CD4-positive, alpha-beta T cell treated with Interleukin-4 for 4 hours (primary cell): Measurements from ENCODE around the gene UPF2.
"Not testable (repeated sequence)": the region's sequence is repeated elsewhere in the genome, so short reads cannot be mapped to it uniquely, and the experiment has no call there.

Experiments used
- DNase-seq: peaks from one replicate; pipeline ENCODE4 v3.0.0-alpha.2; 2020

UPF2 gene

DNA sequence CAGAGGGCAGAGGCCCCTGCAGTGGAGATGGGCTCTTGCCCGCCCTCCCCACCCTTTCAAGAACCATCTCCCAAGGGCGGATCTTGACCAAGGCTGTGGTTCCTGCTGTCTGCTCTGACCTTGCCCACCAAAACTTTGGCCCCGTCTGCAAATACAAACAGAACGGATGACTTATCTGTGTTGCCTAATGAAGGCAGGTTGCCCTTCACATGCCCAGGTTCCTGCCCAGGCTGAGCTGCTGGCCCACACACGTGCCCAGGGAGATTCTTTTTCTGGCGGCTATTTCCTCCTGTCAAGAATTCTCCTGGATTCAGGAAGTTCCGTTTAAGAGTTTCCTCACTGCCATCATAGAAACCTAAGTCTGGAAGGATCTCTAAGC lies 141.2 kb downstream of the UPF2 start:
- DNase-seq, result no peak

DNA sequence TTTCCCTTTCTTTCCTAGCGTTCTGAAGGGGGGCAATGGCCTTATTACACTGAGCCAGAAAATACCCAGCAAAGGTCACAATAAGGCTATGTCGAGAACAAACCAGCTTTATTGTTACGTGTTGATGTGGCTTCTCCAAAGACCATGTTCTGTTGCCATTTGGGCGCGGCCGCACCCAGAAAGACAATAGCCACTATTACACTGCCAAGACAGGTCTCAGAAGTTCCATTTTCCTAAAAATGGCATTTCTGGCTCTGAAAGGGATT lies 141.6 kb downstream of the UPF2 start:
- DNase-seq, result no peak

DNA sequence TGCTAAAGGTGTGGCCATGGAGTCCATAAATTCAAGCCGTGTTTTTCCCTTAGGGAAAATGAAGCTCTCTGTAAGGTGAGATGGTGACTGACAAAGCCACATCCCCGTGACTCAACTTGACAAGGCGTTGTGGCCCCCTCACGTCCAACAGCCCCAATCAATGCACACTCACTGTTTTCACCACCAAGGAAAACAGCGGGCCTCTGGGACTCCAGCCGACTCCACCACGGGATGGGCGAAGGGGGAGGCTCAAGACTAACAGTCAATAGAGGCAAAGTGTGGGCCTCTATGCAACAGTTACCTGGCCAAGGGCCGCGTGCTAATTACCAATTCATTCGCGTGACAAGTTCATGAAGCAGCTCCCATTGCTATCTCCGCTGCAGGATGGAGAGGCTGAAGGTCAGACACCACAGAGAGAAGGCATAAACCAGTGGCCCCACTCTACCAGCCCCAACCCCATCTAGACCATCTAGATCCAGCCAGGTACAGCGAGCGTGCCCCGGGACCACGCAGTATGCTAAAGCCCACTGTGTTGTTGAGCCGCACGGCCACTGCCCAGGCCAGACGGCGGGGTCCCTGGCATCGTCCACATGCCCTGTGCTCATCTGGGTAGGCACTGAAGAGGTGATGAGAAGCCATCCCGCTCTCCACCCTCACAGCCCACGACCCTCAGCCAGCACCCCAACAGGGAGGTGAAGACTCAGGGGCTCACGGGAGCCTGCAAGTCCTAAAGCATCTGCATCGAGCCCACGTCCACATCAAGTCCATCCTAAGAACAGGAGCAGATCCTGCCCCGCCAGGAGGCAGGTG lies 143.3 kb downstream of the UPF2 start:
- no peak for DNase-seq

DNA sequence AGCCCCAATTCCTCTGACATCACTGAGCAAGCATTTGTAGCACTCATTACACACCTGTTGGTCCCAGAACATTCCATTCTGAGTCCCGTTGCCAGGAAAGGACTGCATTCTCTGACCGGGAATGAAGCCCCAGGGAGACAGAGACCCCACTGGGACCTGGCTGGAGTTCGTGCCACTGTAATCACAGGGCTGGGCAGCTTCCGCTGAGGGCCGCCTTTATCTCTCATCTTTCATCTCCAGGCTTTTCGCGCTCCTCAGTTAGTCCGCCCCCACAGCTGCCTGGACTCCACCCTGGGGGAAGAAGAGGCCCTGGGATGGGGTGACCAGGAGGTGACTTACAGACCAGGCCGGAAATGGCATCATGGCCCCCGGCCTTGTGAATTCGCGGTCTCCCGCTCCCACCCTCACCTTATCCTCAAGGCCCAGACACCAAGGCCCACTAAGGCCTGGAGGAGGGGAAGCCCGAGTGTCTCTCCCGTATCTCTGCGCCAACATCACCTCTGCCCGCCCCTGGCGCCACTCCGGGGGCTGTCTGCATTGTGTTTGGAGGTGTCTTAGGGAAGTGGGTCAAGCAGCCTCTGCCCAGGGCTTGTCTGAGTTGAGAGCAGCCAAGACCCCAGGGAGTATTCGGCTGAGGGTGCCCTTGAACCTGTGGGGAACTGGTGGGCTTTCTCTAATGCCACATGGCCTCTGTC lies 144.1 kb downstream of the UPF2 start:
- DNase-seq, result no peak

DNA sequence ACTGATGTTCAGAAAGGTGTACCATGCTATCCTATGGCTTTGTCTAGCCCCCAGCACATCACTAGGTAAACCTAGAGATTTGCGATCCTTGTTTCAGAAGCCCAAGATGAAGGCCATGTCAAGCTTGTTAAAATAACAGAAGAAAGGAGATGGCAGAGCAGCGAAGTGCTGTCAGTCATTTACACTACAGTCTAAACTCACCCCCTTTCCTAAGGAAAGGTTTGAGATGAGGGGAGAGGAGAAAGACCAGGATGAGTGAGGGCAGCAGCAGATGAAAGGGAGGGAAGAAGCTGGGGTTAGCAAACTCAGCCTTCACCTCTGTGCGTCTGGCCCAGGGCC lies 144.6 kb downstream of the UPF2 start:
- DNase-seq, result no peak

DNA sequence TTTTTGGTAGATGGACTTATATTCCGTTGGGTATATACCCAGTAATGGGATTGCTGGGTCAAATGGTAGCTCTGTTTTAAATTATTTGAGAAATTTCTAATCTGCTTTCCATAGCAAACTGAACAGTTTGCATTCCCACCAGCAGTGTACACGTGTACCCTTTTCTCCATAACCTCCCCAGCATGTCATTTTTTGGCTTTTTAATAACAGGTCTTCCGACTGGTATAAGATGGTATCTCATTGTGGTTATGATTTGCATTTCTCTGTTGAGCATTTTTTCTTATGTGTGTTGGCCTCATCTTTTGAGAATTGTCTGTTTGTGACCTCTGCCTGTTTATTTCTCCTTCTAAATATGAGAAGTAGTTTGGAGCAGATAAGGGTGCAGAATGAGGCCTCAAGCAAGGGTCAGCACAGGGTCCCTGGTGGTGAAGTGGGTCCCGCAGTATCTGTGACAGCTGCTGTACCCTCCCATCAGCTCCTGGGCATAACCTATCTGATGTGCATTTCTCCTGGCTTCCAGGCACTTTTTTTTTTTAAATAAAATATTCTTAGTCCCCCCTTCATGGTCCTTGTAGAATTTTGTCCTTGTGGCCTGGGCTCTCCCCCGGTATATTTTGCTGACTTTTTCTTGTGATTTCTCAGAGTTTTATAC lies 145.9 kb downstream of the UPF2 start:
- no peak for DNase-seq

DNA sequence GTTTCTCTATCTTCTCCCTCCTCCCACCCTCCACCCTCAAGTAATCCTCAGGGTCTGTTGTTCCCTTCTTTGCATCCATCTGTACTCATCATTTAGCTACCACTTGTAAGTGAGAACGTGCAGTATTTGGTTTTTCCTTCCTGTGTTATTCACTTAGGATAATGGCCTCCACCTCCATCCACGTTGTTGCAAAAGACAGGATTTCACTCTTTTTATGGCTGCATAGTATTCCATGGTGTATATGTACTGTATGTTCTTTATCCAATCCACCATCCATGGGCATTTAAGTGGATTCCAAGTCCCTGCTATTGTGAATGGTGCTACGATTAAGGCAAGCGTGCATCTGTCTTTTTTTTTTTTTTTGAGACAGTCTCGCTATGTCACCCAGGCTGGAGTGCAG lies 147.0 kb downstream of the UPF2 start:
- DNase-seq, result no peak

DNA sequence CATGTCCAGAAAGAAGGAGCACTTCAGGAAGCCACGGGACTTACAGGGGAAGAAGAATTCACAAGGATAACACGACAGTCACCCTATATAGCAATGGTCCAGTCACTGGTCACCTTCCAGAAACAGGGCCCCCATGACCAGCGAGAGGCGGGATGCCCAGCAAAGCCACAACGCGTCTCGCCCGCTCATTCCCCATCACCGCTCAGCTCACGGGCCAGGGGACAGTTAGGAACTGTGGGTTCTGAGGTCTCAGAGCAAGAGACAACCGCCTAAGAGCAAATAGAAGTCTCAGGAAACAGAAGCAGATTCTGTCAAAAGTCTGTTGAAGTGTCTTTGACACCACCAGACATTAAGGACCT lies 147.5 kb downstream of the UPF2 start:
- no peak for DNase-seq

DNA sequence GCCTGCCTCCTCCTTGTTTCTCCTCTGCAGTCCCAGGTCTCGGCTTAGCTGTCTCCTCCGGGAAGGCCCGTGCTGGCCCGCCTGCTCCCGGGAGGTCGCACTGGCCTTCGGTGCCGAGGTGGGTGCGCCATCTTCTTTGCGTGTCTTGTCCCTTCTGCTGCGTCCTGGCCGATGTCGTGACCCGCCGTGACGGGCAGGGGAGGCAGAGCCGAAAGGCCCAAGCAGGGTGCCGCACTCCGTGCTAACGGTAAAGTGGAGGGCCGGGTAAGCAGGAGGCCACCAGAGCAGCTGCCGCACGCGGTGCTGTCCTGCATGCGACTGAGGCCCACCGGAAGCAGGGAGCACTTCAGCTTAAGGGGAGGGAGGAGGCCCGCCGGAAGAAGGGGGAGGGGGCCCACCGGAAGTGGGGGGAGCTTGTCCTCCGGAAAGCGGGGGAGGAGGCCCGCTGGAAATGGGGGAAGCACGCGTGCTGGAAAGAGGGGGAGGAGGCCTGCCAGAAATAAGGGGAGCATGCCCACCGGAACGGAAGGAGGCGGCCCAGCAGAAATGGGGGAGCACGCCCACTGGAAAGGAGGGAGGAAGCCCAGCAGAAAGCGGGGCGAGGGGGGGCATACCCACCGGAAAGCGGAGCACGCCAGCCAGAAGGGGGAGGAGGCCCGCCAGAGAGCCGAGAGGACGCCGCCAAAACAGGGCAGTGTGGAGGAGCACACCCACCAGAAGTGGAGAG lies 148.1 kb downstream of the UPF2 start:
- DNase-seq, result no peak

DNA sequence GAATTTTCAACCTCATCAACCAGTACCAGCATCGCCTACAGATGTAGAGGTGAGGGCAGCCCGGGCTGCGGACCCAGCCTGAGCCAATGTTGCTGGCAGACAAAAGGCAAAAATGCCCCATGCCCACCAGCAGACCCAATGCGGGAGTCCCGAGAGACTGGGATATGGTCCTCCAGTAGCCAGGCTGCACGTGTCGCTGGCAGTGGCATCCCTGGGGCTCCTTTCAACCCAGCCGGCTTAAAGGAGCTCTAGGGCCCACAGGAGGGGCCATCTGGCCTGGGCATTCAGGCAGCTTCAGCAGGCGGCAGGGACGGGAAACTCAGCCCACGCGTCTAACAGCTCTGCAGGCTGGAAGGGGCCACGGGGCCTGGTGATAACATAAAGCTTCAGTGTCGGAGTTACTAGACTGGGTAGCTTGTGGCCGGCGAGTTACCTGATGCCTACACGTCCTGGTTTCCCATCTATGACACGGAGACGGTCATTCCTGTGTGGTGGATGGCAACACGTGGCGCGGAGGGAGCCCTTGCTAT lies 148.8 kb downstream of the UPF2 start:
- no peak for DNase-seq

DNA sequence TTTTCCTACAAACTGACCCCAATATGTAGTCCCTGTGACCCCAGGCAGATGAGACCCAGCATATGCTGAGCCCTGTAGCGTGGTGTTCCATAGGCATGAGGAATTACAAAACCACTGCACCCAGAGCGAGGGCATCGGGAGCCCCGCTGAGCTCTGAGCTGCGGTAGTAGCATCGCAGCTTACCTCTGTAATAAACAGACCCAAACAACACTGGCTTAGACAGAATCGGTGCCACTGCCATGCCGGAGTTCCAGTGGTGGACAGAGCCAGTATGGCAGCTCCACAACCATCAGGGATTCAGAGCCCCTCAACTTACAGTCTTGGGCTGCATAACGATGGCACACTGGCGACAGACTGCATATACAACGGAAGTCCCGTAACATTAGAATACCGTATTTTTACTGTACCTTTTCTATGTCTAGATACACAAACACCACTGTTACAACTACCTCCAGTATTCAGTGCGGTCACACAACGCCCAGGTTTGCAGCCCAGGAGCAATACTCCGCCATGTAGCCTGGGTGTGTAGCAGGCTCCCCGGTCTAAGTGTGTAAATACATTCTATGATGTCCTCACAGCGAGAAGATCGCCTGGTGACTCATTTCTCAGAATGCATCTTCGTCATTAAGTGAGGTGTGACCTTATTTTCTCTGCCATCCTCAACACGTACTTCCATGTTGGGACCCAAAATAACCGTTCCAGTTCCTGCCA lies 150.7 kb downstream of the UPF2 start:
- no peak for DNase-seq

DNA sequence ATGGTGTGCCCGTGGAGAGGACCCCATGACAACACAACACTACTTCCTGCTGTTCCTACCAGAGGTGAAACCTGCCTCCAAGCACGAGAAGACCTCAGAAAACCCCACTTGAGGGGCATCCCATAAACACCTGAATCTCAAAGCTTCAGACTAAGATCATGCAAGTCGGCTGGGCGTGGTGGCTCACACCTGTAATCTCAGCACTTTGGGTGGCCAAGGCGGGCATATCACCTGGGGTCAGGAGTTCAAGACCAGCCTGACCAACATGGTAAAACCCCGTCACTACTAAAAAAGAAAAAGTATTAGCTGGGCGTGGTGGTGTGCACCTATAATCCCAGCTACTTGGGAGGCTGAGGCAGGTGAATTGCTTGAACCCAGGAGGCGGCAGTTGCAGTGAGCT lies 153.3 kb downstream of the UPF2 start:
- not testable (repeated sequence) for DNase-seq

DNA sequence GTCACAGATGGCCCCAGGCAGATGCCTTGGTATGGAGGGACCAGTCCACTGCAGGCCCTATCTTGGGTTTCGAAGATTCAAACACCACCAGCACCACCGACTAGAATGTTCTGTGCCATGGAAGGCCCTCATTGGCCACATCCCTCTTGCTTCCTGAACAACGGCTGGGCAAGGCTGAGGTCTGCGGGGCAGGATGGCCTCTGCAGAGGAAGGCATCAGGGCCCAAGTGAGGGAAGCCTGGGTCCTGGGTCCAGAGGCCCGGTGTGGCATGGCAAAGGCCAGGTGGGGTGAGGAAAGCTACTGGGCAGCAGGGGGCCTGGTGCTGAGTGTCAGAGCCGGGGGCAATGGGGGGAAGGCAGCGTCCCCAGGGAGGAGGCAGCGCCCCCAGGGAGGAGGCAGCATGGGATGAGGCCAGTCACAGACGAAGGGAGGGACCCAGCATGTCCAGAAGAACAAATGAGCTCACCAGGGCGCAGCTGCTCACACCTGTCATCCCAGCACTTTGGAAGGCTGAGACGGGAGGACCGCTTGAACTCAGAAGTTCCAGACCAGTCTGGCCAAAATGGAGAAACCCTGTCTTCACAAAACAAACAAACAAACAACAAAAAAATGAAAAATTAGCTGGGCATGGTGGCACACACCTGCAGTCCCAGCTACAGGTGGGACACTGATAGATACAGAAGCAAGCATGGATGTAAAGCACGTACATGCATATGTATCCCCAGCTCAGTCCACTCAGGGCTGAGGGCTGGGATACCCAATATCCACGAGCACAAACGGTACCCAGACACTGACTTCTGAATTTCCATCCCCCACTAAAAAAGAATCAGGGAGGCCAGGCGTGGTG lies 155.0 kb downstream of the UPF2 start:
- DNase-seq, result no peak

DNA sequence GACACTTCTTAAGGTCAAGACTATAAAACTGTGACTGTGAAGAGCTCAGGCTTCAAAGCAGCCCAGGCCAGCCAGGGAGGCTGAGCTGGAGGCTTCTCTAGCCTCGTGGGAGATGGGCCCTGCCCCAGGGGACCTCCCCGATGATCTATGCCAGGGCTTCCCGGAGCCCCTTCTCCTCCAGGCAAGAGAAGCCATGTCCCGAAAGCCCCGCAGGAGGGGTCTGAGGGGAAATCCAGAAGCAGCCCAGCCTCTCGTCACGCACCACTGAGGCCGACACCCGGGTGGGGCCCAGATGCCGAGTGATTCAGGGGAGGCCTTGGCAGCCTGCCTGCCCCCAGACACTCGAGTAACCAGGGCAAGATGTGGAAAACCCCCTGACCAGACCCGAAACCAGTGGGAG lies 155.8 kb downstream of the UPF2 start:
- no peak for DNase-seq

DNA sequence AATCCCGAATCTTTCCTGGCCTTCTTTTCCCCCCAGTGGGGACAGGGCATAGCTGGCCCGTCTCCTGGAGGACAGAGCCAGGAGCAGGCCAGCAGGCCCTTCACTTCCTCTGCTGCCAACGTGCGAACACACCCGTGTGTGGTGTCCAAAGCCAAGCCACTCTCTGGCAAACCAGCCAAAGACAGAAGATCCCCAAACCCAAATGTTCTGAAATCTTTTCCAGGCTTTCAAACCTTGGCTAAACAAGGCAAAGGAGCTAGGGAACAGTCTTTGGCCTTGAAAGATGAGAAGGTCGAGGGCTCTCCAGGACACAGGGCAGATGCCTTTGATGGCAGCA lies 156.5 kb downstream of the UPF2 start:
- DNase-seq, result no peak

DNA sequence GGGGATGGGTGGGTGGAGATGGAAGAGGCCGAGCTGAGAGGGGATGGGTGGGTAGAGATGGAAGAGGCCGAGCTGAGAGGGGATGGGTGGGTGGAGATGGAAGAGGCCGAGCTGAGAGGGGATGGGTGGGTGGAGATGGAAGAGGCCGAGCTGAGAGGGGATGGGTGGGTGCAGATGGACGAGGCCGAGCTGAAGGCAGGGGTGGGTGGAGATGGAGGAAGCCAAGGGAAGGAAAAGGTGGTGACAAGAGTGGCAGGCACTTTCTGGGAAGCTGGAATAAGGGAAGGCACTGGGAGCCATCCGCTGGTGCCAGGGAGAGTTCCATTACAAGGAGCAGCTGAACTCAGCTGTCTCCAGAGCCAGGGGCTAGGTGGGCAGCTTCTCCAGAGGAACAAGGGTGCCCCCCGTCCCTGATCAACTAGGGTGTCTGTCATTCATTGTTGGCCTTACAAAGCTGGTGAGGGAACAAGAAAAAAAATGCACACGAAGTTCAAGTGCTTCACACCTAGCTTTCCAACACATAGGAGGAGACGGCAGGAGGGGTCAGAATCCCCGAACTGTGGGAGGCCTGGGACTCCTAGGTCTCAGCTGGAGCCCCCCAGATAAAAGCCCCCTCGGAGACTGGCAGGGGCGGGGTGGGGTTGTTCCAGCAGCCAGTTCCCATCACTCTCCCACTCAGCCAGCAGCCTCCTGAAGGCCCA lies 157.0 kb downstream of the UPF2 start:
- no peak for DNase-seq

DNA sequence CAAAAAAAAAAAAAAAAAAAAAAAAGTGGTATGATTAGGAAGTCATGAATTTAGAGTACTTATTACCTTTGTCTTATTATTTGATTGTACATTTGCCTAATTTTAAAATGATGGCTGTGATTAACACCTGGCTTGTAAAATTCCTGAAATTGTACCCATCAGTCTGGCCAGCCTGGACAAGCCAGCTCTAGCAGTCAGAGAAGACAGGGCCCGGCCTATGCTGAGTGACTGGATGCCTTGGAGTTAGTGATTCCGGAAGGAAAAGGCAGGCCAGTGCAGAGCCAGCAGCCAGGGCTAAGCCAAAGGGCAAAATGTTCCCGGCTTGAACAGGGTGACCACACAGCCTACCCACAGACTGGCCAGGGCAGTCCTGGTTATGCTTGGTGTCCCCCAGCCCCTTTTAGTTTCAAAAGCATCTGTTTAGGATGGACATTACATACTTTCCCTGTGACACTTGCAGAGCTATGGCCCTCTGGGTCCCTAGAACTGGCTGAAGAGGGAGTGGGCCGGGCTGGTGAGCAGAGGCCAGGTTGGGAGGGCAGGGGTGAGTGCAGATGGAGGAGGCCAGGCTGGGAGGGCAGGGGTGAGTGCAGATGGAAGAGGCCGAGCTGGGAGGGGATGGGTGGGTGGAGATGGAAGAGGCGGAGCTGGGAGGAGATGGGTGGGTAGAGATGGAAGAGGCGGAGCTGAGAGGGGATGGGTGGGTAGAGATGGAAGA lies 157.7 kb downstream of the UPF2 start:
- DNase-seq, result no peak

DNA sequence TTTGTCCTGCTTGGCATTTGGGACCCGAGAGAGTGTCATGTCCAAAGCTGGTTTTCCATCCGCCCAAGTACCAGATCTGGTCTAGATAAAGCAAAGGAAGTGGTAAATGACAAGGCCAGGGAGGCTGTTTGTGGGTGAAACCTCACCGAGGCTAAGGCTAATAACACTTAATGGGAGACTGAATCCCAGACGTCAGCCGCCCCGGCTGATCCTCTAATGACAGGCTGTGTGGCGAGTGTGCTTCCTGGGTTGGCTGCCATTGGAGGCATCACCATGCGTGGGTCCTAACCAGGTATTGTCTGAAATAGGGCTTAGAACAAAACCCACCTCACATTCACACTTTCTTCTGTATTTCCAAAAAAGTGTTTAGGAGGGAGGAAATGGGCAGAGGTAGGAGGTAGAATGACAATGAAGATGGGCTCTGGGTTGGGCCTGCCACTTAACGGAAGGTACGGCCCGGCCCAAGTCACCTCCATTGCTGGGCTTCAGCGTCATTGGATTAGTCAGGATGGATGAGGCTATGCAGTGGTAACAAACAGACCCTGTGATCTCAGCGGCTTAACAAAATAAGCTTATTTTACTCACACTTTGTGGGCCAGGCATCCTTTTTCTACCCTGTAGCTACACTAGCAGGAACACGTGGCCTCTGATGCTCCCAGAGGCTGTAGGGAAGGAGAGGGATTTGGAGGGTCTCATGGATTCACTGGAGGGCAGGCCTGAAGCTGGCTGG lies 159.8 kb downstream of the UPF2 start:
- no peak for DNase-seq

DNA sequence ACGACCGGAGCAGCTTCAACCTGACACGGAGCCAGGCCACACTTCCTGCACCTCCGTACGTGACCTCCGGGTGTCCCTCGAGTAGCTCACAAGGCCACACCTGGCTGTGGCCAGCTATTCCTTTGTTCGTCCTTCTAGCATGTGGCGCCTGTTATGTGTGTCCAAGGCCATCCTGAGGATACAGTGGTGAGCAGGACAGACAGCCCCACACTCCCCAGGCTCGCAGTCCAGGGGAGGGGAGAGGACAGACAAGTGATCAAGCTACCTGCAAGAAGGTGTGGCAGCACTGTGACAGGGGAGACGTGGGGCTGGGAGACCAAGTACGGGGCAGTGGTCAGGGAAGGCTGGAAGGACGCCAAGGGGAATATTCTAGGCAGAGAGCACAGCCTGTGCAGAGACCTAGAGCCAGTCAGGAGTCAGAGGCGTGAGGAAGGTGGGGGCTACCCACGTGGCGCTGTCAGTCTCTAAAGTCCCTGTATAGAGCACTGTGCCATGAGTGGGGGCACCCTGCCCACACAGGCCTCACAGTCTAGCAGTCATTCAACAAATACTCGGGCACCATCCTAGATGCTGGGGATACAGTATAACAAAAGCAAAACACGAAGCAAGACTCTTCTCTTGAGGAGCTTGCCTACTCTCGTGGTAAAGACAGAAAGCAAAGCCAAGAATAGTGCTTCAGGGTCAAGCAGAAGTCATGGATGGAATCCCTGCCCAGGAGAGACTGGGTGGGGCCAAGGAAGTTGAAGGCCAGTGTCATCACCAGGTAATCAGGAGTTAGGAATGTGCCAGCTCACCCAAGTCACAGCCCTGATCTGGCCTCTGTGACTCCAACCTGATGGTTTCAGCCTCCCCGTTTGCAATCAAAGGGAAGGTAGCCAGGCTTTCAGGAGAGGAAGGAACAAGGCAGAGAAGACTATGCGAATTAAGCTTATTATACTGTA lies 160.9 kb downstream of the UPF2 start:
- no peak for DNase-seq
